ENCODE results near the gene ASPRV1. TPM values are rescaled to one million over a fixed set of nuclear protein-coding genes. Genes with fewer than 3 reads are reported as not detected.

Gene ASPRV1
- total RNA-seq, 2 experiments from 2014 or later, result 0.81 to 0.96 TPM

DNA sequence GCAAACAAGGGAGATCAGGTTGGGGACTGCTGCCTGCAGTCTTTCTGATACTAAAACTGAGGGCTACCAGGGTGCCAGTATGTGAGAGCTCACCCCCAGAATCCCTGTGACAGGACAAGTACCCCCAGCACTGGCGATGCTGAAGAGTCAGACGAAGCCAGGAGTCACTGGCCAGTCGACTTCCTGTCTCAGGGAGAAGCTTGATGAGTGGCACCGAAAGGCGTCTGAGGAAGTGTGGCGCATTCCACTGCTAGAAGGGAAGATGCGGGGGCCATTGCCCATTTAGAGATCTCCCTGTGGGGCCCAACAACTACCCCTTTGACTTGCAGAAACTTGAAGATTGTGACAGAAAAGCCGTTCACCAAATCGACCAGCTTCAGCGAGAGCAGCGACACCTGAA is 24.5 kb downstream of the ASPRV1 start:
- Histone ChIP-seq H3K27ac (ENCODE audit: low read depth in 1 of 2, low read length in 2 of 2) (no peak overlapping the region), H3K27me3 (ENCODE audit: control insufficient read depth in 1 of 2, insufficient read depth in 2 of 2, low read length in 2 of 2) (no peaks in the 10 kb centered on the region), H3K4me3 (ENCODE audit: low read length) (no peak overlapping the region), H3K36me3 (ENCODE audit: insufficient read depth, low read length) (peaks cover 59% of the 10 kb centered on the region), H3K4me1 (ENCODE audit: insufficient read depth, low read length) (peaks cover 10% of the 10 kb centered on the region), H3K9me3 (ENCODE audit: control insufficient read depth in 1 of 2, insufficient read depth in 1 of 2, low read length in 2 of 2) (no peaks in the 10 kb centered on the region)
- intact Hi-C loops (cut with DNase I, micrococcal nuclease), result no loop called here
- ATAC-seq (ENCODE audit: poor library complexity) (no peak), DNase-seq (peak in 1 of 14 experiments; percentile 29)
- no peak overlapping the region for H3K4me3 Mint-ChIP-seq
- no peak overlapping the region for H3K27ac Mint-ChIP-seq
- CTCF ChIA-PET, result no interaction called here
- H3K36me3 Mint-ChIP-seq (ENCODE audit: low read depth), result peaks cover 88% of the 10 kb centered on the region
- H3K9me3 Mint-ChIP-seq, result no peaks in the 10 kb centered on the region
- TF ChIP-seq, protein P1, sequence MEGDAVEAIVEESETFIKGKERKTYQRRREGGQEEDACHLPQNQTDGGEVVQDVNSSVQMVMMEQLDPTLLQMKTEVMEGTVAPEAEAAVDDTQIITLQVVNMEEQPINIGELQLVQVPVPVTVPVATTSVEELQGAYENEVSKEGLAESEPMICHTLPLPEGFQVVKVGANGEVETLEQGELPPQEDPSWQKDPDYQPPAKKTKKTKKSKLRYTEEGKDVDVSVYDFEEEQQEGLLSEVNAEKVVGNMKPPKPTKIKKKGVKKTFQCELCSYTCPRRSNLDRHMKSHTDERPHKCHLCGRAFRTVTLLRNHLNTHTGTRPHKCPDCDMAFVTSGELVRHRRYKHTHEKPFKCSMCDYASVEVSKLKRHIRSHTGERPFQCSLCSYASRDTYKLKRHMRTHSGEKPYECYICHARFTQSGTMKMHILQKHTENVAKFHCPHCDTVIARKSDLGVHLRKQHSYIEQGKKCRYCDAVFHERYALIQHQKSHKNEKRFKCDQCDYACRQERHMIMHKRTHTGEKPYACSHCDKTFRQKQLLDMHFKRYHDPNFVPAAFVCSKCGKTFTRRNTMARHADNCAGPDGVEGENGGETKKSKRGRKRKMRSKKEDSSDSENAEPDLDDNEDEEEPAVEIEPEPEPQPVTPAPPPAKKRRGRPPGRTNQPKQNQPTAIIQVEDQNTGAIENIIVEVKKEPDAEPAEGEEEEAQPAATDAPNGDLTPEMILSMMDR (IDR thresholded peaks at IDR 0.05), result no peak
- no peaks in the 10 kb centered on the region for H3K27me3 Mint-ChIP-seq
- POLR2A ChIA-PET, result interaction anchor here (1.3 kb wide), 1 partner anchor 187 kb away, joined by 3 read pairs; no protein-coding TSS in a partner anchor
- H3K4me1 Mint-ChIP-seq (ENCODE audit: low read depth), result peaks cover 14% of the 10 kb centered on the region

DNA sequence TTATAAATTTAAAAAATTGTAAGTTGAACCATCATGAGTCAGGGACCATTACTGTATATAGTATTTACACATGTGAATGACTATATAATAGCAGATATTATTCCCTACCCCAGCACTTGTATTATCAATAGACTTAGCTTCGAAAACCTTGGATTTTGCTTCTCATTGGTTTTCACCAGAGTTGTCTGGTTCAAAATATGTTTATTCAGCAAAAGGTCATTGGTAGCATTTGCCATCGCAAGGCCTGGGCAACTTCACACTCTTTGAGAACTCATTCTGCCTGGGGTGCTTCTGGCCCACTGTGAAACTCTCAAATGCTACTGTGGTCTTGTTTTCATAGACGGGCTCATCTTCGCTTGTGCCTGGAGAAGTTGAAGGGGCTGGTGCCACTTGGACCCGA is 26.4 kb downstream of the ASPRV1 start:
- no peak for ATAC-seq (ENCODE audit: poor library complexity)
- Histone ChIP-seq H3K27me3 (ENCODE audit: control insufficient read depth in 1 of 2, insufficient read depth in 2 of 2, low read length in 2 of 2) (no peaks in the 10 kb centered on the region), H3K4me1 (ENCODE audit: insufficient read depth, low read length) (peaks cover 14% of the 10 kb centered on the region), H3K9me3 (ENCODE audit: control insufficient read depth in 1 of 2, insufficient read depth in 1 of 2, low read length in 2 of 2) (no peaks in the 10 kb centered on the region), H3K4me3 (ENCODE audit: low read length) (no peak overlapping the region), H3K36me3 (ENCODE audit: insufficient read depth, low read length) (peaks cover 50% of the 10 kb centered on the region), H3K27ac (ENCODE audit: low read depth in 1 of 2, low read length in 2 of 2) (no peak overlapping the region)
- Mint-ChIP-seq H3K4me3 (no peak overlapping the region), H3K36me3 (ENCODE audit: low read depth) (peaks cover 75% of the 10 kb centered on the region), H3K27ac (no peak overlapping the region), H3K27me3 (no peaks in the 10 kb centered on the region), H3K9me3 (no peaks in the 10 kb centered on the region), H3K4me1 (ENCODE audit: low read depth) (peaks cover 19% of the 10 kb centered on the region)
- ChIA-PET POLR2A (no interaction called here), CTCF (no interaction called here)
- TF ChIP-seq, protein P1 (IDR thresholded peaks at IDR 0.05), result no peak
- DNase-seq, result no peak
- intact Hi-C loops (cut with DNase I, micrococcal nuclease), result no loop called here

DNA sequence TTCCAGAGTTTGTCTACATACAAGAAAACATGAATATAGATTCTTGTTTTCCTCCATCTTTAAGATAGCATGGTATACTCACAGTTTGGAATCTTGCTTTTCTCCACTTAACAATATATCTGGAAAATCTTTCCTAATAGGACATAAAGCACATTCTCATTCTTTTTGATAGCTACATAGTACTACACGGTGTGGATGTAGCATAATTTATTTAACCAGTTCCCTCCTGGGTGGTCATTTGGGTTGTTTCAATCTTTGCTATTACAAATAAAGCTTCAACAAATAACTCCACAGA is 26.9 kb downstream of the ASPRV1 start:
- H3K4me3 ChIP-seq (ENCODE audit: low read length), result no peak overlapping the region
- no peaks in the 10 kb centered on the region for H3K9me3 Mint-ChIP-seq
- intact Hi-C loops (cut with DNase I, micrococcal nuclease), result no loop called here
- H3K4me1 Mint-ChIP-seq (ENCODE audit: low read depth), result peaks cover 19% of the 10 kb centered on the region
- no peak overlapping the region for H3K27ac Mint-ChIP-seq
- DNase-seq, result no peak
- no peak overlapping the region for H3K4me3 Mint-ChIP-seq
- TF ChIP-seq, protein P1 (IDR thresholded peaks at IDR 0.05), result no peak
- POLR2A ChIA-PET, result no interaction called here
- CTCF ChIA-PET, result no interaction called here
- H3K27me3 Mint-ChIP-seq, result no peaks in the 10 kb centered on the region
- no peaks in the 10 kb centered on the region for H3K27me3 ChIP-seq (ENCODE audit: control insufficient read depth in 1 of 2, insufficient read depth in 2 of 2, low read length in 2 of 2)
- peaks cover 75% of the 10 kb centered on the region for H3K36me3 Mint-ChIP-seq (ENCODE audit: low read depth)
- H3K9me3 ChIP-seq (ENCODE audit: control insufficient read depth in 1 of 2, insufficient read depth in 1 of 2, low read length in 2 of 2), result no peaks in the 10 kb centered on the region
- no peak for ATAC-seq (ENCODE audit: poor library complexity)
- peaks cover 46% of the 10 kb centered on the region for H3K36me3 ChIP-seq (ENCODE audit: insufficient read depth, low read length)
- peaks cover 14% of the 10 kb centered on the region for H3K4me1 ChIP-seq (ENCODE audit: insufficient read depth, low read length)
- no peak overlapping the region for H3K27ac ChIP-seq (ENCODE audit: low read depth in 1 of 2, low read length in 2 of 2)
